Activated T-cell treated with anti-CD3 and anti-CD28 coated beads for 1 hour (primary cell): ENCODE results near the gene CNTNAP2.
"Not testable (repeated sequence)": the region's sequence is repeated elsewhere in the genome, so short reads cannot be mapped to it uniquely, and the experiment has no call there.

Experiments
- DNase-seq: peaks from one replicate; pipeline ENCODE4 v3.0.0-alpha.2; 2020; ENCODE audit warnings: low read depth

CNTNAP2 gene

DNA sequence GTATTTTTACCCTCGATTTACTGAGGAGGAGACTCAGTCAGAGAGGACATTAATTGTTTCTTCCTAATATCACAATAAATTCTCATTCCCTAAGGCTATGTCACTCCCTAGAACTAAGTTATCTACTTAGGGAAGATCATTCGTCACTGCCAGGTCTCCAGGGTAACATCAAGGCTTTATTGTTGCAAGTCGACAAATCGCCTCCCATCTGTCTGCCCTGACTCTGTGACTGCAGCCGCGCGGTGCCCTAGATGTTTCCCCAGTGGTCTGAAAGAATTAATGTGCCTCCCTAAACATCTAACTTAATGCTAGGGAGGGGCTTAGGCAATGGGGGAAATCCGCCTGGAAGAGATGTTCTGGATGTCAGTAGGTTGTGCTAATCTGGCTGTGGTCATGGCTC, 1915.2 kb downstream of the CNTNAP2 start:
- DNase-seq: no peak

DNA sequence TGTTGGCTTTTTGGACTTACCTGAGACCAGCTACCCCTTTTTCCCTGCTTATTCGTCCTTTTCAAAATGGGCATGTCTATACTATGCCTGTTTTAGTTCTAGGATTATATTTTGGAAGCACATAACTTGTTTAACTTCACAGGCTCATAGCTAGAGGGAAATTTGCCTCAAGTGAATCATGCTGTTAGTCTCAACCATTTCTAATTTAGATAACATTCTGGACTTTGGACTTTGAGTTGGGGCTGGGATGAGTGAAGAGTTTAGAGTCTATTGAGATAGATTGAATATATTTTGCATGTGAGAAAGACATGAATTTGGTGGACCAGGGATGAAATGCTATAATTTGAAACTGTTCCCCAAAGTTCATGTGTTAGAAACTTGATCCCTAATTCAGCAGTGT, 1919.3 kb downstream of the CNTNAP2 start:
- DNase-seq: no peak

DNA sequence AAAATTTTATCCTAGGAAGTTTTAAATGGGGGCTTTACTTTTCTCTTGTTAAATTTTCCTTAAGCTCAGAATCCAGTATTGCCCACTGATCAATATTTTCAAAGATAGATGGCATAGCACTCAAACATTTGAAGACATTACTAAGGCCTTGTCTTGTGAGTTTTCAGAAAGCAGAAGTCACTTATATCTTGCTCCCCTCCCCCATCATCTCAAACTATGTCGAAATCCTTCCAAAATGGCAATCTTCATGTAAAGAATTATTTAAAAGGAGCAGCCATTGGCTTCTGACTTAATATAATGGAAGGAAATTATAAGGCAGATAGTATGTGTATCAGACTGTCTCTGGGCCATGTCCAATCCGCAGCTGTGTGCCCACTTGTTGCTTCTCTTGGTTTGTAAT, 1920.4 kb downstream of the CNTNAP2 start:
- no peak for DNase-seq

DNA sequence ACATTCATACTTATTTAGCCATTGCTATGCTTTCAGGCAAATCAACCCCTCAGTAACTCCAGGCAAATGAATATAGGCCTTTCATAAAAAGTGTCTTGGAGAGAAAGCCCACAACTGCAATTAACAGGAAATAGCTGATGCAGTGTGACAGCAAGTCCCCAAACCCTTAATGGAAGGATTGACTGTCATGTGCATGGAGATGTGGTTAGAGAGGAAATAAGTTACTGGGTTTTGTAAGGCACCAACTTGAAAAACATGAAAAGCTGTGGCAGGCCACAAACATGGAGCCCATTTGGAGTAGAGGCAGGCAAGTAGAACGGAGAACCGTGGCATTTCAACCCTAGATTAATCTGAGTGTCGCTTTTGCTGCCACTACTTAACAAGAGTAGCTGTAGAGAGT, 1924.6 kb downstream of the CNTNAP2 start:
- no peak for DNase-seq

DNA sequence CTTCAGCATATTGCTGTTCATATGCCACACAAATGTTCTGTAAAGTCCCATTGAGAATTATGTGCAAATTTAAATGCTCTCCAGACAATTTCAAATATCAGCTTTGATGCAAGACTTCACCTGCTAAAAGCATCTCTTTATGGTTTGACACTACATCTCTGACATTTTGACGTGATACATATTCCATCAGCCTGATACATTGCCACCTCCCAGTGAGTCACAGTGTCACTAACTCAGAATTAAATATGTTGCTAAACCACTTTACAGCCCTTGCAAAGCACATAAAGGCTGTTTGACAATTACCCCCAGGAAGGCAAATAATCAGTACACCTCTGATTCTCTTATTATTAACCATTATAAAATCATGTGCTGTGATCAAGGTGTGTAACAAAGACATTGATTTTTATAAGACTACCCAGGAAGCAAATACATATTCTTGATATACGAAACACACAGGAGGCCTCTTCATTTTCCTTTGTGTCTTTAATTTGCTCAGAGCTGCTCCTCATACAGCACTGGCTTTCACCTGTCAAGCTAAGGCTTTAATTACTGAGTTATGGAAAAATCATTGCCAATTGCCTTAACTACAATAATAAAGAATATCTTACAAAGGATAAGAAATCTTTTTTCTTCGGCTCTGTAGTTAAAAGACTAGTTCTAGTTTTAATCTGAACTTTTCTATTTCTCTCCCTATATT, 1926.5 kb downstream of the CNTNAP2 start:
- DNase-seq: no peak

DNA sequence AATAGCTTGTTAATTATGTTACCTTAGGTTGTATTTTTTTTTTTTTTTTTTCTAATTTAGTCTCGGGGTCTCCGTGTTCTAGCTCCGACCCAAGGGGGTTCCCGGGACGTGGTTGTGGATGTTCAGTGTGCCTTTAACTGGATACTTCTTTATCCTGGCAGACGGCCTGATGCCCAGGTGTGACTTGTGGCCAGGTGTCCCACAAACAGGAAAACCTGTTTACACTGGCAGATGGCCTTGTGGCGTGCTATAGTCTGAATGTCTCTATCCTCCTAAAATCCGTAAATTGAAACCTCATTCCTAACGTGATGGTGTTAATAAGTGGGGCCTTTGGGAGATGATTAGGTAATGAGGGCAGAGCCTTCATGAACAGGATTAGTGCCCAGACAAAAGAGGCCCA, 1927.6 kb downstream of the CNTNAP2 start:
- no peak for DNase-seq

DNA sequence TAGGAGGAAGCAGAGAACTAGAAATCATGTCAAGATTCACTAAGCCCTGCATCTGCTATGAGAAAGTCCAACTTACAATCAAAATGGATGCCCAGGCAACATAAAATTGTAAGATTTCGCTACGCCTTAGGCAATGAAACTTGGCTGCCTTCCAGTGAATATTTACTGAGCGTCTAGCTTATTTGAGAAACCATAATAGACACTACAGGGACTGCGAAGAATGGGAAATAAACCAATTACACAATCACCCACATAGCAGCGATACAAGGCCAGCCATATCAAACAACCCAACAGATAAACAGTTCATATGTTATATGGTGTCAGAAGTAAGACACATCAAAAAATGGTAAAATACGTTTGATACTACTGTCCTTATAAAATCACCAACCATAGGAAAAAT, 1928.9 kb downstream of the CNTNAP2 start:
- no peak for DNase-seq

DNA sequence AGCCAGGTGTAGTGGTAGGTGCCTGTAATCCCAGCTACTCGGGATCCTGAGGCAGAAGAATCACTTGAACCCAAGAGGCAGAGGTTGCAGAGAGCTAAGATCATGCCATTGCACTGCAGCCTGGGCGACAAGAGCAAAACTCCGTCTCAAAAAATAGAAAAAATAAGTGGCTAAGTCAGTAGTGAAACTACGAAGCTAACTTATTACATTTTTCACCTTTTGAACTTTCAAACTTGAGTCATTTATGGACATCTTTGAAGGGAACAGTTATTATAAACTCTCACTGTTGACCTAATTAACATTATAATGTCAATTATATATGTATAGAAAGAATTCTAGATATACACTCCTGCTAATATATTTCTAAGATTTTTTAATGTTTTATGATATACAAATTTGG, 1932.5 kb downstream of the CNTNAP2 start:
- no peak for DNase-seq

DNA sequence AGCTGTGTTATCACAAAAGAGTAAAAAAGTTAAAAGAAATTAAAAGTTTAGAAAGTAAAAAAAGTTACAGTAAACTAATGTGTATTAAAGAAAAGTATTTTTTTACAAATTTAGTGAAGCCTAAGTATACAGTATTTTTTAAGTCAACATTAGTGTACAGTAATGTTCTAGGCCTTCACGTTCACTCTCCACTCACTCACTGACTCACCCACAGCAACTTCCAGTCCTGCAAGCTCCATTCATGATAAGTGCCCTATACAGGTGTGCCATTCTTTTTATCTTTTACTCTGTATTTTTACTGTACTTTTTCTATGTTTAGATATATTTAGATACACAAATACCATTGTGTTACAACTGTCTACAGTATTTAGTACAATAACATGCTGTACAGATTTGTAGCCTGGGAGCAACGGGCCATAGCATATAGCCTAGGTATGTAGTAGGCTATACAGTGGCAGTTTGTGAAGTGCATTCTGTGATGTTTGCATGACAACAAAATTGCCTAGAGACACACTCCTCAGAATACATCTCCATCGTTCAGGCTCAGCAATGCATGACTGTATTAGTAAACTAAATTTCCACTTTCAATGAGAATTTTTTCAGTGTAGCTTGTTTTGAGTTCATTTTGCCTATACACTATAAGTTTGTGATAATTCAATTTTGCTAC, 1934.0 kb downstream of the CNTNAP2 start:
- DNase-seq: no peak

DNA sequence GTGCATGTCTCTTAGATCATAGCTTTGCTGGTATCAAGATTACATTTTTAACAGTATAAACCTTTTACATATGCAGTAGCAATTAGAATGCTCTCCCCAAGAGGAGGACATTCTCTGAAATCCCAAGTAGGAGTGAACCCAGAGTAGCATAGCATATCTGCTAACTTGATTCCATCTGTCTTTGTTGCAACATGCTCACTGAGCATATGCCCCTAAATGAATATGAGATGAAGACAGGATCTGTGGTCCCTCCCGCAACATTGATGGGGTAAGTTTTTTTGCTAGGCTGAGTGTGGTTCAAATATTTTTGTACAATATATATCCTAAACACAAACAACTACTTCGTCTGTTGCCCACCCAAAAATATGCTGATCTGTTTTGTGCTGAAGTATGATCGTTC, 1939.8 kb downstream of the CNTNAP2 start:
- DNase-seq: no peak

DNA sequence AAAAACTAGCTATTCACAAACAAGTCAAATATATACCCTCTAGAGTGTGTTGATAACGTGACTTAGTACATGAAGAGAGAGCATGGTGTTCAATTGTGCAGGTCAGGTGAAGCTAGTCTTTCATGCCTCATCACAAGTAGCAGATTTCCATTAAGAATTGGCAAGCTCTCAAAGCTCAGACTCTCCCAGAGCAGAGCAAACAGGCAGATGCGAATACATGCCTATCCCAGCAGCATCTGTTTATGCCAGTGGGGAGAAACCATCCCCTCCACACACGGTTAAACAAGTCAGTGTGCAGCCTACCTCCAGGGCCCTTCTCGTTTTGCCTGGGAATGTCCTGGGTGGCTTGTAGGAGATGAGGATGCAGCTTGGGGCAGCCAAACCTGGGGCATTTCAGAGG, 1941.5 kb downstream of the CNTNAP2 start:
- DNase-seq: no peak

DNA sequence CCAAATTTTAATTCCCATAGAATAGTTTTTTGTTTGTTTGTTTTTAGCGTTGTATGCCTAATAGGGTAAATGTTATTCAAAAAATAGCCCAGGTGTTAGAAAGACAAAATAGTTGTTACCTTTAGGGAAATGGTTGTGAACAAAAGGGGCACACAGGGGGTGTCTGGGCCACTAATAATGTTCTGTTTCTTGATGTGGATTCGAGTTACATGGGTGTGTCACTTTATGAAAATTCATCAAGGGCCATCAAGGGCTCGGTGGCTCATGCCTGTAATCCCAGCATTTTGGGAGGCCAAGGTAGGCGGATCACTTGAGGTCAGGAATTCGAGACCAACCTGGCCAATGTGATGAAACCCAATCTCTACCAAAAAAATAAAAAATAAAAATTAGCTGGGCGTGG, 1942.2 kb downstream of the CNTNAP2 start:
- DNase-seq: no peak

DNA sequence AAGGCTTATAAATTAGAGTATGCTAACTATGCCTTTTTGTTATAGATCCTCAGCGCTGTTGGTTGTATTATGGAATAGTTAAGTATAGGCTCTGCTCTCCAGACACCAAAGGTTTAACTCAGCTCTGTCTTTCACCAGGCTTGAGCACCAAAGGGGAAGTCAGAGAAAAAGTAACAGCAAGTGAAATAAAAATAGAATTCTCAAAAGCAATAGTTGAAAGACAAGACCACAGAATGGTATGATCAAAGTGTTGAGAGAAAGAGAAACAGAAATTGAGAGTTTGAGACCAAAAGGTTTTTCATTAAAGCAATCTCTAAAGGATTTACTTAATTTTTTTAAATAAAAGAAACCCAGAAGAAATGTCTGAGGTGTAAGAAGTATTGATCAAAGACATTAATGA, 1944.1 kb downstream of the CNTNAP2 start:
- DNase-seq: no peak

DNA sequence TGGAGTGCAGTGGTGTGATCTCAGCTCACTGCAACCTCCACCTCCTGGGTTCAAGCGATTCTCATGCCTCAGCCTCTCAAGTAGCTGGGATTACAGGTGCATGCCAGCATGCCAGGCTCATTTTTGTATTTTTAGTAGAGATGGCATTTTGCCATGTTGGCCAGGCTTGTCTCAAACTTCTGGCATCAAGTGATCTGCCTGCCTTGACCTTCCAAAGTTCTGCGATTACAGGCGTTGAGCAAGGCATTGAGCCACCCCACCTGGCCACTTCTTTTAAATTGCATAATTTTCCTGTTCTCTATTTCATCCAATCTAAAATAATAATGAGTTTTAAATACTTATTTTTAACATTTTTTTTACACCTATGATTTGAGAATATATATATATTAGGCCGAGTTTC, 1961.5 kb downstream of the CNTNAP2 start:
- not testable (repeated sequence) for DNase-seq

DNA sequence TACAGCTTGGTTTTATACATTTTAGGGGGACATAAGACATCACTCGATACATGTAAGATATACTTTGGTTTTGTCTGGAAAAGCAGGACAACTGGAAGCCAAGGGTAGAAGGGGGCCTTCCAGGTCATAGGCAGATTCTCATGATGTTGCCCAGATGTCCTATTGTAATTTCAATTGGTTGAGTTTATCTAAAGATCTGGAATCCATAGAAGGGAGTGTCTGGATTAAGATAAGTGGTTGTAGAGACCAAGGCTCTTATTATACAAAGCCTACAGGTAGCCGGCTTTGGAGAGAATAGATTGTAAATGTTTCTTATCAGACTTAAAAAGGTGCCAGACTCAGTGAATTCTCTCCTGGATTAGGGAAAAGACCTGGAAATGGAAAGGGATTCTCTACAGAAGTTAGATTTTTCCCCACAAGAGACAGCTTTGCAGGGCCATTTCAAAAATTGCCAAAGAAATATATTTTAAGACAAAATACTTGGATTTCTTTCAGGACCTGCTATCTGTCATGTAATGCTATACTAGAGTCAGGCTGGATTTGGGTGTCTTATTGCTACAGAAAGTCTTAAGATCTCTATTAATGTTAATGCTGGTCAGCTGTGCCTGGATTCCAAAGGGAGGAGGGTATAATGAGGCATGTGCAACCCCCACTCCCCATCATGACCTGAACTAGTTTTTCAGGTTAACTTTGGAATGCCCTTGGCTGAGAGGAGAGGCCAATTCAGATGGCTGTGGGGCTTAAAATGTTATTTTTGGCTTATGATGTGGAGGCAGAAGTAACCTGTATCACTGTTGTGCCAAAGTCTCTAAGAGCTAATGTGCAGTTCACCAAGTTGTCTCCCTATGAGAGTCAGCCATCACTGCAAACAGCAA, 1962.8 kb downstream of the CNTNAP2 start:
- no peak for DNase-seq

DNA sequence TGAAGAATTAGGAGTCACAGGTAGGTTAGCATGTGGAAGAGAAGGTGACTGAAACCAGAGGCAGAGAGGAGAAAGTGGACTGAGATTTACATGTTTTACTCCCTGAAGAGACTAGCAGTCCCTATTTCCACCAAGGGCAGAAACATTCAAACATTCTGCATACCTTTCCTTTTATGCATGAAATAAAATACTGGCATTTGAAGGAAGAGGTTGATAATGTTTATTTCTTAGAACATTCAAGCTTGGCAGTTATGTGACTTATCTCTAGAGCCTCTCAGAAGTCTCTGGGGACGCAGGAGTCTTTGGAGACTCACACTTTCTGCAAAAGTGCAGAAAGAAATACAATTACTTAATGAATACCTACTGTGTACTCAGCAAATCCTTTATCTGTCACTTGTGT, 1966.8 kb downstream of the CNTNAP2 start:
- DNase-seq: no peak

DNA sequence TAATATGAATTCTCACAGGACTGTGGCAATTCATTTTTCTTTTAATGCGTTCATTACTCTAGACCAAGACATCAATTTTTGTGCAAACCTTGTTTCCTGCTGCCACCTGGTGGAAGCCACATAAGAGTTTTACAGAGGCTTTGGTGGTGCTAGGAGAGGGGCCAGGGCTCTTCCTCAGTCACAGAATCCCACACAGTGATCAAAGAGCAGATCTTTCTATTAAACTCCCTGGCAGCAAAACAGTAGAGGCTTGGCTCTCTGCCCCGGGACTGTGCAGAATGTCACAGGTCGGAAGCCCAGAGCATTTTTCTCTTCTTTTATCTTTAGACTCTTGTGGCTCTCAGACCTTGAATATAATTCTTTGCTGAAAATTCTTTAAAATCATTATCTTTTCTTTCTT, 1967.5 kb downstream of the CNTNAP2 start:
- no peak for DNase-seq

DNA sequence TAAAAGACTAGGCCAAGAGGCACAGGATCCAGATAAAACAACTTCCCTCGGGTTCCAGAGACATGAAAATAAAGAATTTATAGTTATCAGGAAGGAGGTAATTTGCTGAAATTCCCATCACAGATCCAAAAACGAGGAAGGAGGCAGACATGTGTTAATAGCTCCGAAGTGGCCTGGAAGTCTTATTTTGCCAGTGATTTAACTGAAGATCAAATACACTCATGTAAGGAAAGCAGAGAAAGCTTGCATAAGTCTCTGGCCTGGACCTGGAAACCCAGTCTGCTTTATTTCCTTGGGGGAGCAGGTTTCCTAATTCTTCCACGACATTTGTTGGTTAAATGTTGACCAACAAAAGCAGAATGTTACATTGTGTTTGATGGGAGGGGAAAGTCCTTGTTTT, 1975.3 kb downstream of the CNTNAP2 start:
- no peak for DNase-seq

DNA sequence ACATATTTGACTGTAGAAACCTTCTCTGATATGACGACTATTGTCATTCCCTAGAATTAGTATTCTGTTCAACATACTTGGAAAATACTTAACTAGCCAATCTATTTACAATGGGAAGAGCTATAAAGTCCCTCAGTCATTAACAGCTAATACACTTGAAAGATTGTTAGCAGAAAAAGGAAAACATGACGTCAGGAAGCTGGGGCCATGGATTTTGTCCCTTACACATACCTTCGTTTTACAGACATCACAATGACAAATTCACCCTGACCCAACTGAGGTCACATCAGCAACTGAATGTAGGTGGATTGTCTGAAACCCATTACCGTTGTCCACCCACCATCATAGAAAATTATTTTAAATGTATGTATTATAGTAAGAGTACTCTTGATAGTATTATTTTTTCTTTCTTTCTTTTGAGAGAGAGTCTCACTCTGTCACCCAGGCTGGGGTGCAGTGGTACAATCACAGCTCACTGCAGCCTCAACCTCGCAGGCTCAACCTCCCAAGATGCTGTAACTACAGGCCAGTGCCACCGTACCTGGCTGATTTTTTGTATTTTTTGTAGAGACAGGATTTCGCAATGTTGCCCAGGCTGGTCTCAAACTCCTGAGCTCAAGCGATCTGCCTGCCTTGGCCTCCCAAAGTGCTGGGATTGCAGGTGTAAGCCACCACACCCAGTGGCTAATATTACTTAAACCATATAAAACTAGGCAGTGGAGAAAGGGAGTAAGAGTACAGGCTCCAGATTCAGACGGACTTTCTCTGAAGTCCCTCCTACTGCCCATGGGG, 1977.0 kb downstream of the CNTNAP2 start:
- DNase-seq: no peak

DNA sequence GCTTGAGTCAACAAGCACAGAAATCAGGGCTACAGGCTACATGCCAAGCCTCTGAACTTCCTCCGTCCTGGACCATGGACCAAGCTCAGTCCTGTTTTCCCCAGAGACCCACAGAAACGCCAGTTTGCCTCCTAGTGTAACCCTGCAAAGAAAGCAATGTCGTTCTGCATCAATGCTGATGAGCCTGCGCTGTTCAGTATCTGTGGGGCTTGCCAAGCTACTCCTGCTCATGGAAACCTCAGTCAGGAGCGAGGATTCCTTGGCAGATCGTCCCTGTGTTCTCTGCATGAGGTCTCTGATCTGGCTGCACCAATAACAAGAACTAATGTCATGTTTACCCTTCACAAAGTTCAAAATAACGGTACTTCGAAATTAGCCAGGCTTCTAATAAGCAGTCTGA, 1978.5 kb downstream of the CNTNAP2 start:
- DNase-seq: no peak

DNA sequence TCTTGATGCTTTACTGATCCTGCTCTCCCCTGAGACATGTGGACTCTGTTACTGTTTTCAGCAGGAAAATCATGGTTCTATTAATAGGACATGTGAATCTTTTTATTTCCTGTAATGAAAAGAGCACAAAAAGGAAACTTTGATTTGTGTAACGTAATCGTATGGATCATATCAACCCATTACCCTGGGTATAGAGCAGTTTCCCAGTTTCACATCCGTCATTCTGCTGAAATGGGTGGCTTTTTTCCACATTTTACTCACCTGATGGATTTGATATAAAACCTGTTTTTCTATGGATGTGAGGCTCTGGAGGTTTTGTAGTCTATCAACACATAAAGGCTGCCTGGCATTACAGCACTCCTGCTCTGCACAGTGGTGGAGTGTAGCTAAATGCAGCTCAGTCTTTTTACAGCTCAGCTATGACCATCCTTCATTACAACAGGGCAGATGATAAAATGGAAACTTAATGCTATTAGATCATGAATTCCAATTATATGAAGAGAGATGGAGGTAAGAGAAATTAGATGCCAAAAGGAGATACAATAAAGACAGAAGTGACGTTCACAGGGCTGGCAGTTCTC, 1987.6 kb downstream of the CNTNAP2 start:
- no peak for DNase-seq

DNA sequence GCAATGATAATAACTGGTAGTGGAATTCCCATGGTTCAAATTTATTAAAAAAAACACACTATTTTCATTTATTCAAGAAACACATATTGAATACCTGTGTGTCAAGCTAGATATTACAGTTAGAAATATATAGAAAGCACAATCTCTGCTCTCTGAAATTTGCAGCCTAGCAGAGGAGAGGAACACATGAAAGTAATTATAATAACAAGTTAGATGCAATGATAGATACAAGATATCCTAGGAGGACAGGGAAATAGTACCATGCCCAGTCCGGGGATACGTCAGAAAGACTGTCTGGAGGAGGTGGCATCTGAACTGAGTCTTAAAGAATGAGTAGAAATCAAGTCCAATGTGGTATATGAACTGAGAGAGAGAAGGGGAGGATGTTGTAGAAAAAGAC, 1988.3 kb downstream of the CNTNAP2 start:
- DNase-seq: no peak
